Measurements from ENCODE around the gene ZFYVE26.

Gene ZFYVE26

DNA sequence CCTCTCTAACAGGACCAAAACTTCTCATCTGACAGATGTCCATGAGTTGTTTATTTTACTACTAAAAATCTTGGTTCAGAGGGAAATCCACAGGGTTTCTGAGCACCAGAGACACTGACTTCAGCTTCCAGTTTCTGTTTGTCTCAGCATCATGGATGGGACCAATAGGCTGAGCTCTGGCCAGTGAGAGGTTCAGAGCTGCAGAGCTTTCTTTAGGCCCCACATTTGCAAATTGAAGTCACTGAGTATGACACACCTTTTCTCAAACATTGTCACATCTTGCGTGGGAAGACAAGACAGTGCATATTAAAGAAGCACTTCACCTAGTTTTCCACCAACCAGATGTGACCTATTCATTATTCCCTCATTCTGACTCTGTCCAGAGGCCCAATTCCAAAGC, 69.5 kb downstream of the ZFYVE26 start:
- TF ChIP-seq, protein P1, sequence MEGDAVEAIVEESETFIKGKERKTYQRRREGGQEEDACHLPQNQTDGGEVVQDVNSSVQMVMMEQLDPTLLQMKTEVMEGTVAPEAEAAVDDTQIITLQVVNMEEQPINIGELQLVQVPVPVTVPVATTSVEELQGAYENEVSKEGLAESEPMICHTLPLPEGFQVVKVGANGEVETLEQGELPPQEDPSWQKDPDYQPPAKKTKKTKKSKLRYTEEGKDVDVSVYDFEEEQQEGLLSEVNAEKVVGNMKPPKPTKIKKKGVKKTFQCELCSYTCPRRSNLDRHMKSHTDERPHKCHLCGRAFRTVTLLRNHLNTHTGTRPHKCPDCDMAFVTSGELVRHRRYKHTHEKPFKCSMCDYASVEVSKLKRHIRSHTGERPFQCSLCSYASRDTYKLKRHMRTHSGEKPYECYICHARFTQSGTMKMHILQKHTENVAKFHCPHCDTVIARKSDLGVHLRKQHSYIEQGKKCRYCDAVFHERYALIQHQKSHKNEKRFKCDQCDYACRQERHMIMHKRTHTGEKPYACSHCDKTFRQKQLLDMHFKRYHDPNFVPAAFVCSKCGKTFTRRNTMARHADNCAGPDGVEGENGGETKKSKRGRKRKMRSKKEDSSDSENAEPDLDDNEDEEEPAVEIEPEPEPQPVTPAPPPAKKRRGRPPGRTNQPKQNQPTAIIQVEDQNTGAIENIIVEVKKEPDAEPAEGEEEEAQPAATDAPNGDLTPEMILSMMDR (IDR thresholded peaks at IDR 0.05; ENCODE audit: extremely low read depth, insufficient read depth, missing control alignments): no peak
- in situ Hi-C loops (cut with MboI; ENCODE audit: low pct_unique_long_range_greater_than_20kb, low sequenced_read_pairs, unreplicated experiment): no loop called here
- peak; percentile 66 for DNase-seq (ENCODE audit: low spot score)

DNA sequence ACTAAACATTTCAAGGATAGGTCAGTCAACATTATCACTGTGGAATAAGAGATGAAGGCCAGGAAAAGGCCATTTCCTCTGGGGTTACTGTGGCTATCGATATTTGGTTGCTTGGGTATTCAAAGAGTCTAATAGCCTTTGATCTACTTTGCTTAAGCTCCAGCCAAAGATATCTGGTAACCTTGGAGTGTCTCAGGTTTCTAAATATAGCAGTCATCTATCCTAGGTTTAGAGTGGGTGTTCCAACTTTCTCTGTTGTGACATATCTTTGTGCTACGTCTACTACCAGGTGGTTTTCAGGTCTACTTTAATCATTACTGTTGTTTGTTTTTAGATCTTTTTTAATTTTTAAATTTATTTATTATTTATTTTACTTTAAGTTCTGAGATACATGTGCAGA, 72.3 kb downstream of the ZFYVE26 start:
- TF ChIP-seq, protein P1 (IDR thresholded peaks at IDR 0.05; ENCODE audit: extremely low read depth, insufficient read depth, missing control alignments): no peak

DNA sequence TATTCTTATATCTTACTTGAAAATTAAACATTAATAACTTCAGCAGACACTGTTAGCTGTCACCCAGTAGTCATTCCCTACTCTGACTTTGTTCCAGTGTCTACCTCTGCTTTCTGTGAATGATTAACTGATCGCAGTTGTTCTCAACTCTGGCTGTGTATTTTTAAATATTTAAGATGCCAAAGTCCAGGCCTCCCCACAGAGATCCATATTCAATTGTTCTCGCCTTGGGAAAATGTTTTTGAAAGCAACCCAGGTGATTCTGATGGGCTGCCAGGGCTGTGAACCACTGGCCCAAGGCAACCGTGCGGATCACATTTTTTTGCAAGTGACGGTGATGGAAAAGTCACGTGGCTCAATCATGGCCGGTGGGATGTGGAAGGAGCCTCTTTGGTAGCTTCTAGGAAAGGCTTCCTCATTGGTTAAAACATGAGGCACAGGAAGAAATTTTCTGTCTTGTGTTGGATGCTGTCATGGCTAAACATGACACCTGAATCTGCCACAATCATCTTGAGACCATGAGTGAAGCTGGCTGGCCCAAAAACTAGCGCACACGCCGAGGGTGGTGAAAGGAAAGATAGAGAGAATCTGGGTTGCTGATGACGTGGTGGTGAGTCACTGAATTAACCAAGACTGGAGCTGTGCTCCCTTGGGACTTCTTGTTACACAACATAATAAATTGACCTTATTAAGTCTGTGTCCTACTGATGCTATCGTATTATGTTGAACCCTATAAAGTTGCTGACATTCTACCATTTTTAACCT, 77.5 kb downstream of the ZFYVE26 start:
- TF ChIP-seq, protein P1 (IDR thresholded peaks at IDR 0.05; ENCODE audit: extremely low read depth, insufficient read depth, missing control alignments): no peak
- no peak for DNase-seq (ENCODE audit: low spot score)
- in situ Hi-C loops (cut with MboI; ENCODE audit: low pct_unique_long_range_greater_than_20kb, low sequenced_read_pairs, unreplicated experiment): no loop called here

More for the DNA sequence above, 72.3 kb downstream of the ZFYVE26 start:
- in situ Hi-C loops (cut with MboI; ENCODE audit: low pct_unique_long_range_greater_than_20kb, low sequenced_read_pairs, unreplicated experiment): no loop called here
- DNase-seq (ENCODE audit: low spot score): no peak

DNA sequence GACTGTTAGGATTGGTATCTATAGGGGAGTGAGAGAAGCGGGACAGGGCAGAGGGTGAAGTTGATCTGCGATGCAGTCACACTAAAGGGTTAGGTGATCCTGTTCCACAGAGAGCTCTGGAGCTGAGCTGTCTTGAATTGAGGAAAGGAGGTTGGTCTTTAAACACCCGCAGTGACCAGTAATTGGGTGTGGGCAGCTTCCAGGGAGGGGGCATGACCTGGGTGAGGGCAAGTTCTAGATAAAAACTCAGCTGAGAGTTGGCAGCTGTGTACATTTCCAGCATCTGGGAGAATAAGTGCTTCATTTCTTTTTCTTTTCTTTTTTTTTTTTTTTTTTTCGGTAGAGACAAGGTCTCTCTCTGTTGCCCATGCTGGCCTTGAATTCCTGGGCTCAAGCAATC, 79.6 kb downstream of the ZFYVE26 start:
- TF ChIP-seq, protein P1 (IDR thresholded peaks at IDR 0.05; ENCODE audit: extremely low read depth, insufficient read depth, missing control alignments): no peak
- no peak for DNase-seq (ENCODE audit: low spot score)

DNA sequence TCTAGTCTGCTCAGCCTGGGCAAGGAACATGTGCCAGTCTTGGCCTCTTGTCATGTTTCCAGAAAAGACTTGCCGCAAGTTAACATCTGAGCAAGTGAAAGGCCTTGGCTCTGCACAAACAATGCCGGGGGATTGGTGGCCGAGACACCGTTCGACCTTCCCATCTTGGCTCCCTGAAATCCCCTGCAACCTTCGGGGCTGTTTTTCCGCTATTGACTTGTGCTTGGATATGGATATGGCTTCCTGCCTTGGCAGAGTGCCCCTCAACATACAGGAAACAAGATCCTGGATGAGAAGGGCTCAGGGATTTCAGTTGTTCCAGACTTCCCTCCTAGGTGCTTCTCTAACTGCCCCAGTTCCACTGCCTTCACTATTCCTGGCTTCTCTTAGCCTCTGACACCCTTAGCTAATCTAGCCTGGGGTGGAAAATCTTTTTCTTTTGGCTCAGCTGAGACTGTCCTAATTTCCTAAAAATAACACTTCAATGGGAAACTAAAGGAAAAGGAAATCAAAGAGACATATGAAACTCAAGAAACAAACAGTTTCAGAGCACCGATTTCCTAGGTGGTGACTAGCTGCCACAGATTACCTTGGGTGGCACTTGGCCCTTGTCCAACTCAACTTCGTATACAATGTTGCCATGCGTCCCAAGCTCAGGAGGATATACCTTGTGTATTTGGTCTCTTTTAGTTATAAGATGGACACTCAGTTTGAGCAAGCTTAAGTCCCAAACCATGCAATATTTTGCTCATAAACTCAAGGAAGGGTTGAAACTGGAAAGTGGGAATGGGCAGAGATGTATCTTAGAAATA, 80.8 kb downstream of the ZFYVE26 start:
- TF ChIP-seq, protein P1 (IDR thresholded peaks at IDR 0.05; ENCODE audit: extremely low read depth, insufficient read depth, missing control alignments): no peak
- no peak for DNase-seq (ENCODE audit: low spot score)
- in situ Hi-C loops (cut with MboI; ENCODE audit: low pct_unique_long_range_greater_than_20kb, low sequenced_read_pairs, unreplicated experiment): no loop called here

More for the DNA sequence above, 79.6 kb downstream of the ZFYVE26 start:
- in situ Hi-C loops (cut with MboI; ENCODE audit: low pct_unique_long_range_greater_than_20kb, low sequenced_read_pairs, unreplicated experiment): no loop called here

DNA sequence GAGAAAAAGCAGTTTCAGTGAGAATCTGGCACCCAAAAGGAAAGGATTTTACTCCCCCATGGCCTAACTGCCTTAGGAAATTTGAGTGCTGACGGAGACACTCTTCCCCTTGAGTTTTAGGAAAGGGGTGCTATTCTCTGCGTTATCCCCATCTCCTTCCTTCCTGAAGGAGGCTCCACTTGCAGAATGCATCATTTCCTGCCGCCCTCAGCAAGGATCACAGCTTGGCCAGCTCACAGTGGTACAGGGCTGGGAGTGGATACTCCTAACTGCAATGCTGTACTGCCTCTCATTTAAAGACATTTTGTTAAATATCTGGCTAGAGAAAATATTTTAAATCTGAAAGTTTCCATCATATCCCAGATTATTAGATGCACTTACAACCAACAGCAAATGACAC, 81.7 kb downstream of the ZFYVE26 start:
- in situ Hi-C loops (cut with MboI; ENCODE audit: low pct_unique_long_range_greater_than_20kb, low sequenced_read_pairs, unreplicated experiment): no loop called here
- DNase-seq (ENCODE audit: low spot score): no peak
- TF ChIP-seq, protein P1 (IDR thresholded peaks at IDR 0.05; ENCODE audit: extremely low read depth, insufficient read depth, missing control alignments): no peak

Data from GM13977 (cell line).